ENCODE measurements around the gene KRT86.

KRT86 gene

GRCh38 chr12:52350786-52351185, 76.3 kb downstream of the KRT86 start:
- Histone ChIP-seq H3K4me1 (ENCODE audit: control insufficient read depth in 1 of 2, insufficient read depth in 1 of 2, low read depth in 1 of 2, low read length in 1 of 2) (no peaks in the 10 kb centered on the region), H3K27me3 (peaks cover 27% of the 10 kb centered on the region), H3K36me3 (no peaks in the 10 kb centered on the region), H3K4me3 (ENCODE audit: low read depth in 1 of 2, low read length in 1 of 2) (no peak overlapping the region), H3K9me3 (no peaks in the 10 kb centered on the region), H3K27ac (no peak overlapping the region)
- no peak for TF ChIP-seq CTCF (IDR thresholded peaks at IDR 0.05)

GRCh38 chr12:52351196-52352059, 77.0 kb downstream of the KRT86 start:
- Histone ChIP-seq H3K9me3 (no peaks in the 10 kb centered on the region), H3K36me3 (no peaks in the 10 kb centered on the region), H3K4me1 (ENCODE audit: control insufficient read depth in 1 of 2, insufficient read depth in 1 of 2, low read depth in 1 of 2, low read length in 1 of 2) (no peaks in the 10 kb centered on the region), H3K27me3 (peaks cover 27% of the 10 kb centered on the region), H3K4me3 (ENCODE audit: low read depth in 1 of 2, low read length in 1 of 2) (no peak overlapping the region), H3K27ac (no peak overlapping the region)
- no peak for TF ChIP-seq CTCF (IDR thresholded peaks at IDR 0.05)

- Histone ChIP-seq H3K4me3 (ENCODE audit: low read depth in 1 of 2, low read length in 1 of 2) (no peak overlapping the region), H3K4me1 (ENCODE audit: control insufficient read depth in 1 of 2, insufficient read depth in 1 of 2, low read depth in 1 of 2, low read length in 1 of 2) (no peaks in the 10 kb centered on the region), H3K27me3 (peaks cover 32% of the 10 kb centered on the region), H3K27ac (no peak overlapping the region), H3K9me3 (no peaks in the 10 kb centered on the region), H3K36me3 (no peaks in the 10 kb centered on the region)
- TF ChIP-seq CTCF (IDR thresholded peaks at IDR 0.05): no peak
These were observed 78.5 kb downstream of the KRT86 start for GRCh38 chr12:52352951-52353350.

GRCh38 chr12:52353766-52354165, 79.3 kb downstream of the KRT86 start:
- H3K9me3 ChIP-seq: no peaks in the 10 kb centered on the region
- H3K4me1 ChIP-seq (ENCODE audit: control insufficient read depth in 1 of 2, insufficient read depth in 1 of 2, low read depth in 1 of 2, low read length in 1 of 2): no peaks in the 10 kb centered on the region
- TF ChIP-seq CTCF (IDR thresholded peaks at IDR 0.05): no peak
- no peaks in the 10 kb centered on the region for H3K36me3 ChIP-seq
- no peak overlapping the region for H3K27ac ChIP-seq
- H3K4me3 ChIP-seq (ENCODE audit: low read depth in 1 of 2, low read length in 1 of 2): no peak overlapping the region
- peaks cover 33% of the 10 kb centered on the region for H3K27me3 ChIP-seq

- TF ChIP-seq CTCF (IDR thresholded peaks at IDR 0.05): no peak
- H3K27me3 ChIP-seq: peaks cover 32% of the 10 kb centered on the region
These were observed 79.8 kb downstream of the KRT86 start for GRCh38 chr12:52354200-52354599.

More at GRCh38 chr12:52354200-52354599, 79.8 kb downstream of the KRT86 start:
- Histone ChIP-seq H3K9me3 (no peaks in the 10 kb centered on the region), H3K4me1 (ENCODE audit: control insufficient read depth in 1 of 2, insufficient read depth in 1 of 2, low read depth in 1 of 2, low read length in 1 of 2) (no peaks in the 10 kb centered on the region), H3K27ac (no peak overlapping the region), H3K4me3 (ENCODE audit: low read depth in 1 of 2, low read length in 1 of 2) (no peak overlapping the region), H3K36me3 (no peaks in the 10 kb centered on the region)
